ENCODE data around the gene SPATA2. TPM values are rescaled to one million over a fixed set of nuclear protein-coding genes. Genes with fewer than 3 reads are reported as not detected.
"Not testable (repeated sequence)": the region's sequence is repeated elsewhere in the genome, so short reads cannot be mapped to it uniquely, and the experiment has no call there.

SPATA2 gene
- total and polyA plus RNA-seq, 4 donors = 4.2 to 8.0 (median 4.9) TPM

DNA sequence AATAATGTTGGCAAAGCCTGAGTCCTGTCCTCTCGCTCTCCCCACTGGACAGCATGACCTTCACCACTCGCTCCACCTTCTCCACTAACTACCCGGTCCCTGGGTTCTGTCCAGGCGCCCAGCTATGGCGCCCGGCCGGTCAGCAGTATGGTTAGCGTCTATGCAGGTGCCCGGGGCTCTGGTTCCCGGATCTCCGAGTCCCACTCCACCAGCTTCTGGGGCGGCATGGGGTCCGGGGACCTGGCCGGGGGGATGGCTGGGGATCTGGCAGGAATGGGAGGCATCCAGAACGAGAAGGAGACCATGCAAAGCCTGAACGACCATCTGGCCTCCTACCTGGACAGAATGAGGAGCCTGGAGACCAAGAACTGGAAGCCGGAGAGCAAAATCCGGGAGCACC is 41.4 kb upstream of the SPATA2 start:
- Histone ChIP-seq H3K36me3 (ENCODE audit: control insufficient read depth in 4 of 4, insufficient read depth in 4 of 4, low read length in 4 of 4) (peaks cover 14 to 51% (median 16%) of the 10 kb centered on the region in 4 donors), H3K27ac (ENCODE audit: low read depth in 1 of 2, low read length in 1 of 2) (no peak overlapping the region), H3K9ac (ENCODE audit: insufficient read depth in 1 of 2, low read length in 2 of 2) (no peak overlapping the region), H3K27me3 (ENCODE audit: control insufficient read depth in 3 of 3, insufficient read depth in 3 of 3, low read length in 2 of 3) (no peaks in the 10 kb centered on the region), H3K4me3 (no peak overlapping the region), H3K9me3 (ENCODE audit: control insufficient read depth in 4 of 4, insufficient read depth in 3 of 4, low read length in 3 of 4) (no peaks in the 10 kb centered on the region), H3K4me1 (ENCODE audit: control insufficient read depth in 5 of 5, insufficient read depth in 5 of 5, low read length in 5 of 5) (peaks cover 0 to 1% (median 0%) of the 10 kb centered on the region in 5 donors)
- no peak for TF ChIP-seq CTCF (IDR thresholded peaks at IDR 0.05; ENCODE audit: control extremely low read depth, extremely low read depth)
- 95 to 97% methylated on average over 18 of the region's 18 CpGs for WGBS, 2 donors
- ATAC-seq (ENCODE audit: insufficient read depth, low FRiP score) (no peak), DNase-seq (no peak)

DNA sequence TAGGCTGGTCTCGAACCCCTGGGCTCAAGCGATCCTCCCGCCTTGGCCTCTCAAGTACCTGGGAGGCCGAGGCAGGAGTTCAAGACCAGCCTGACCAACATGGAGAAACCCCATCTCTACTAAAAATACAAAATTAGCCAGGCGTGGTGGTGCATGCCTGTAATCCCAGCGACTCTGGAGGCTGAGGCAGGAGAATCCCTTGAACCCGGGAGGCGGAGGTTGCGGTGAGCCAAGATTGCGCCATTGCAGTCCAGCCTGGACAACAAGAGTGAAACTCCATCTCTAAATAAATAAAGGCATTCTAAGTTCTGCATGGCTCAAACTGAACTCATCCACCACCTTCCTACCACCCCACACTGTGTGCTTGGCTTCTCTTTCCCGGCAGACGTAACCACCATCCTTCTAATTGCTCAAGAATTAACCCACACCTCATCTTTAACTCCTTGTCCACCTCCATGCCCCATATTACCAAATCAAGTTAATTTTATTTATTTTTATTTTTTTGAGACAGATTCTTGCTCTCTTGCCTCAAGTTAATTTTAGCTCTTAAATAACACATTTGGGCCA is 40.6 kb upstream of the SPATA2 start:
- not testable (repeated sequence) for H3K4me3 ChIP-seq; DNase-seq; H3K9ac ChIP-seq (ENCODE audit: insufficient read depth in 1 of 2, low read length in 2 of 2); H3K27ac ChIP-seq (ENCODE audit: low read depth in 1 of 2, low read length in 1 of 2); H3K27me3 ChIP-seq (ENCODE audit: control insufficient read depth in 3 of 3, insufficient read depth in 3 of 3, low read length in 2 of 3); ATAC-seq (ENCODE audit: insufficient read depth, low FRiP score); H3K4me1 ChIP-seq (ENCODE audit: control insufficient read depth in 5 of 5, insufficient read depth in 5 of 5, low read length in 5 of 5); H3K9me3 ChIP-seq (ENCODE audit: control insufficient read depth in 4 of 4, insufficient read depth in 3 of 4, low read length in 3 of 4)
- 77 to 90% methylated on average over 12 of the region's 12 CpGs for WGBS, 2 donors
- H3K36me3 ChIP-seq (ENCODE audit: control insufficient read depth in 4 of 4, insufficient read depth in 4 of 4, low read length in 4 of 4) = peaks cover 14 to 53% (median 19%) of the 10 kb centered on the region in 4 donors

DNA sequence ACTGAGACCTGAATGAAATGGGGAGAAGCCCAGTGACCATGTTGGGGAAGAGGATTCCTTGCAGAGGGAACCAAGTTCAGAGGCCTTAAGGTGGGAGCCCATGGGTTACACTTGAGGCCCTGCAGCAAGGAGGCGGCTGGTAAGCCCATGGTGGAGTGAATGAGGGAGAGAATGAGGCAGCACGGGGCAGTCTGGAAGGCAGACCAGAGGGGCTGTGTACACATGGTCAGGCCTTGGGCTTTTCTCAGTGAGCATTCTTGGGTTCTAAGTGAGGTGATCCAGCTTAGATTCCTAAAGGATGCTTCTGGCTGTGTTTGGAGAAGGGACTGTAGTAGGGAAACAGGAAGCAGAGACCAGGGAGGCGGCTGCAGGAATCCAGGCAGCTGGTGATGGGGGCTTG is 39.8 kb upstream of the SPATA2 start:
- TF ChIP-seq CTCF (IDR thresholded peaks at IDR 0.05; ENCODE audit: control extremely low read depth, extremely low read depth) = no peak
- Histone ChIP-seq H3K9ac (ENCODE audit: insufficient read depth in 1 of 2, low read length in 2 of 2) (no peak overlapping the region), H3K27ac (ENCODE audit: low read depth in 1 of 2, low read length in 1 of 2) (no peak overlapping the region), H3K4me1 (ENCODE audit: control insufficient read depth in 5 of 5, insufficient read depth in 5 of 5, low read length in 5 of 5) (peaks cover 0 to 1% (median 0%) of the 10 kb centered on the region in 5 donors), H3K36me3 (ENCODE audit: control insufficient read depth in 4 of 4, insufficient read depth in 4 of 4, low read length in 4 of 4) (peaks cover 17 to 59% (median 23%) of the 10 kb centered on the region in 4 donors), H3K9me3 (ENCODE audit: control insufficient read depth in 4 of 4, insufficient read depth in 3 of 4, low read length in 3 of 4) (no peaks in the 10 kb centered on the region), H3K27me3 (ENCODE audit: control insufficient read depth in 3 of 3, insufficient read depth in 3 of 3, low read length in 2 of 3) (no peaks in the 10 kb centered on the region), H3K4me3 (no peak overlapping the region)
- DNase-seq = no peak
- WGBS, 2 donors = 98 to 99% methylated on average over 3 of the region's 3 CpGs
- ATAC-seq (ENCODE audit: insufficient read depth, low FRiP score) = no peak

- Histone ChIP-seq H3K9ac (ENCODE audit: insufficient read depth in 1 of 2, low read length in 2 of 2) (no peak overlapping the region), H3K4me3 (no peak overlapping the region), H3K36me3 (ENCODE audit: control insufficient read depth in 4 of 4, insufficient read depth in 4 of 4, low read length in 4 of 4) (peaks cover 30 to 57% (median 39%) of the 10 kb centered on the region in 4 donors), H3K27me3 (ENCODE audit: control insufficient read depth in 3 of 3, insufficient read depth in 3 of 3, low read length in 2 of 3) (no peaks in the 10 kb centered on the region), H3K27ac (ENCODE audit: low read depth in 1 of 2, low read length in 1 of 2) (no peak overlapping the region), H3K4me1 (ENCODE audit: control insufficient read depth in 5 of 5, insufficient read depth in 5 of 5, low read length in 5 of 5) (no peaks in the 10 kb centered on the region), H3K9me3 (ENCODE audit: control insufficient read depth in 4 of 4, insufficient read depth in 3 of 4, low read length in 3 of 4) (no peaks in the 10 kb centered on the region)
- 92 to 95% methylated on average over 4 of the region's 4 CpGs for WGBS, 2 donors
- TF ChIP-seq CTCF (IDR thresholded peaks at IDR 0.05; ENCODE audit: control extremely low read depth, extremely low read depth) = no peak
- no peak for ATAC-seq (ENCODE audit: insufficient read depth, low FRiP score)
- no peak for DNase-seq
Measured at GRCh38 chr20:49951151-49951550, 35.8 kb upstream of the SPATA2 start.

Measured in lung (tissue), 12 donors.